Mesenteric fat pad (tissue), 1 donor: ENCODE measurements around the gene DDO. TPM values are rescaled to one million over a fixed set of nuclear protein-coding genes. Genes with fewer than 3 reads are reported as not detected.

Experiments used
- DNase-seq: peaks from one replicate; pipeline ENCODE4 v3.0.0-alpha.2; 2020; ENCODE audit warnings: low spot score
- total RNA-seq: library from RNA; stranded (reverse); fragmentation: NEBNext Ultra II Directional; extraction: Animal tissue kit (Norgen Biotek cat#: 25700); gene quantifications from one replicate; pipeline ENCODE4 v1.2.1, GENCODE V29; 2021
- donor health status: DM: yes; HTN: yes; CAD: no.

Gene DDO
- total RNA-seq, 1 donor from 2014 or later = 3.2 TPM

- no peak for DNase-seq
Measured at GRCh38 chr6:110421749-110422443, 6.5 kb upstream of the DDO start.

GRCh38 chr6:110419028-110419739, 3.8 kb upstream of the DDO start:
- no peak for DNase-seq

- no peak for DNase-seq
Measured at GRCh38 chr6:110418594-110418993, 3.2 kb upstream of the DDO start.

- no peak for DNase-seq
Measured at GRCh38 chr6:110414669-110415068, 706 bp downstream of the DDO start.

GRCh38 chr6:110412360-110412759, 3.0 kb downstream of the DDO start:
- no peak for DNase-seq

- DNase-seq = no peak
Measured at GRCh38 chr6:110410511-110410910, 4.9 kb downstream of the DDO start.

GRCh38 chr6:110409794-110410193, 5.6 kb downstream of the DDO start:
- DNase-seq = no peak

- DNase-seq = no peak
Measured at GRCh38 chr6:110408901-110409300, 6.5 kb downstream of the DDO start.

- DNase-seq = no peak
Measured at GRCh38 chr6:110404607-110405006, 10.8 kb downstream of the DDO start.

- DNase-seq = no peak
Measured at GRCh38 chr6:110401585-110402176, 13.7 kb downstream of the DDO start.

GRCh38 chr6:110400208-110400607, 15.2 kb downstream of the DDO start:
- no peak for DNase-seq

GRCh38 chr6:110399219-110400071, 15.9 kb downstream of the DDO start:
- DNase-seq = no peak

GRCh38 chr6:110398778-110399177, 16.6 kb downstream of the DDO start:
- DNase-seq = no peak

GRCh38 chr6:110395221-110395620, 20.2 kb downstream of the DDO start:
- DNase-seq = no peak

- no peak for DNase-seq
Measured at GRCh38 chr6:110394409-110394808, 21.0 kb downstream of the DDO start.

GRCh38 chr6:110392727-110393126, 22.6 kb downstream of the DDO start:
- DNase-seq = no peak

- no peak for DNase-seq
Measured at GRCh38 chr6:110390404-110390803, 25.0 kb downstream of the DDO start.

GRCh38 chr6:110389689-110390382, 25.5 kb downstream of the DDO start:
- no peak for DNase-seq

GRCh38 chr6:110387986-110388385, 27.4 kb downstream of the DDO start:
- no peak for DNase-seq

- DNase-seq = no peak
Measured at GRCh38 chr6:110385458-110385863, 29.9 kb downstream of the DDO start.

GRCh38 chr6:110378552-110378951, 36.8 kb downstream of the DDO start:
- no peak for DNase-seq
